Measurements from ENCODE around the gene DUSP11.
"Not testable (repeated sequence)": the region's sequence is repeated elsewhere in the genome, so short reads cannot be mapped to it uniquely, and the experiment has no call there.

Gene DUSP11

GRCh38 chr2:73772819-73773218 lies 7.1 kb downstream of the DUSP11 start:
- DNase-seq (ENCODE audit: low spot score): no peak

- no peak for DNase-seq (ENCODE audit: low spot score)
Observed at GRCh38 chr2:73770725-73771124, 9.2 kb downstream of the DUSP11 start.

GRCh38 chr2:73766994-73767393 lies 12.9 kb downstream of the DUSP11 start:
- DNase-seq (ENCODE audit: low spot score): no peak

GRCh38 chr2:73766349-73766748 lies 13.6 kb downstream of the DUSP11 start:
- DNase-seq (ENCODE audit: low spot score): no peak

- DNase-seq (ENCODE audit: low spot score): no peak
Observed at GRCh38 chr2:73764945-73765344, 15.0 kb downstream of the DUSP11 start.

GRCh38 chr2:73762571-73762970 lies 17.3 kb downstream of the DUSP11 start:
- DNase-seq (ENCODE audit: low spot score): no peak

GRCh38 chr2:73759904-73760303 lies 20.0 kb downstream of the DUSP11 start:
- no peak for DNase-seq (ENCODE audit: low spot score)

- DNase-seq (ENCODE audit: low spot score): peak; percentile 28
Observed at GRCh38 chr2:73759285-73759764, 20.6 kb downstream of the DUSP11 start.

- not testable (repeated sequence) for DNase-seq (ENCODE audit: low spot score)
Observed at GRCh38 chr2:73754332-73754731, 25.6 kb downstream of the DUSP11 start.

- no peak for DNase-seq (ENCODE audit: low spot score)
Observed at GRCh38 chr2:73749314-73749713, 30.6 kb downstream of the DUSP11 start.

- DNase-seq (ENCODE audit: low spot score): no peak
Observed at GRCh38 chr2:73746877-73747208, 33.1 kb downstream of the DUSP11 start.

GRCh38 chr2:73746015-73746876 lies 33.7 kb downstream of the DUSP11 start:
- DNase-seq (ENCODE audit: low spot score): no peak

- no peak for DNase-seq (ENCODE audit: low spot score)
Observed at GRCh38 chr2:73740767-73741166, 39.1 kb downstream of the DUSP11 start.

GRCh38 chr2:73739101-73739500 lies 40.8 kb downstream of the DUSP11 start:
- no peak for DNase-seq (ENCODE audit: low spot score)

GRCh38 chr2:73736855-73737779 lies 42.8 kb downstream of the DUSP11 start, which contains the start of gene TPRKB:
Gene TPRKB, minus strand, starts transcription at chr2:73737345. Its CDS starts 2,776 bp downstream, at chr2:73734569.
- DNase-seq (ENCODE audit: low spot score): peak; percentile 99

GRCh38 chr2:73736378-73736777 lies 43.5 kb downstream of the DUSP11 start:
- DNase-seq (ENCODE audit: low spot score): no peak

- no peak for DNase-seq (ENCODE audit: low spot score)
Observed at GRCh38 chr2:73730810-73731209, 49.1 kb downstream of the DUSP11 start.

- DNase-seq (ENCODE audit: low spot score): no peak
Observed at GRCh38 chr2:73728711-73729110, 51.2 kb downstream of the DUSP11 start.

- DNase-seq (ENCODE audit: low spot score): no peak
Observed at GRCh38 chr2:73728043-73728442, 51.9 kb downstream of the DUSP11 start.

- not testable (repeated sequence) for DNase-seq (ENCODE audit: low spot score)
Observed at GRCh38 chr2:73726657-73727056, 53.2 kb downstream of the DUSP11 start.

- DNase-seq (ENCODE audit: low spot score): no peak
Observed at GRCh38 chr2:73718851-73719621, 60.9 kb downstream of the DUSP11 start.

- DNase-seq (ENCODE audit: low spot score): no peak
Observed at GRCh38 chr2:73718421-73718820, 61.5 kb downstream of the DUSP11 start.

Data from hepatic stellate cell (primary cell).